ENCODE data around the gene CCDC106.

GRCh38 chr19:55655648-55656040 lies 7.6 kb downstream of the CCDC106 start:
- TF ChIP-seq EZH2 (IDR thresholded peaks at IDR 0.05): no peak
- no peak for TF ChIP-seq POLR2AphosphoS5 (IDR thresholded peaks at IDR 0.05; ENCODE audit: borderline replicate concordance, low read depth, low read length)
- TF ChIP-seq FOXP2 (optimal IDR thresholded peaks at IDR 0.05; ENCODE audit: control extremely low read depth, extremely low read length, insufficient read depth): no peak
